NCI-H2196 (cell line): Measurements from ENCODE around the gene NRP2.

Source experiments
- DNase-seq: peaks from one replicate; lab custom pipeline; 2025; ENCODE audit not compliant: unreplicated experiment; lab: John Stamatoyannopoulos, UW

Gene NRP2, protein sequence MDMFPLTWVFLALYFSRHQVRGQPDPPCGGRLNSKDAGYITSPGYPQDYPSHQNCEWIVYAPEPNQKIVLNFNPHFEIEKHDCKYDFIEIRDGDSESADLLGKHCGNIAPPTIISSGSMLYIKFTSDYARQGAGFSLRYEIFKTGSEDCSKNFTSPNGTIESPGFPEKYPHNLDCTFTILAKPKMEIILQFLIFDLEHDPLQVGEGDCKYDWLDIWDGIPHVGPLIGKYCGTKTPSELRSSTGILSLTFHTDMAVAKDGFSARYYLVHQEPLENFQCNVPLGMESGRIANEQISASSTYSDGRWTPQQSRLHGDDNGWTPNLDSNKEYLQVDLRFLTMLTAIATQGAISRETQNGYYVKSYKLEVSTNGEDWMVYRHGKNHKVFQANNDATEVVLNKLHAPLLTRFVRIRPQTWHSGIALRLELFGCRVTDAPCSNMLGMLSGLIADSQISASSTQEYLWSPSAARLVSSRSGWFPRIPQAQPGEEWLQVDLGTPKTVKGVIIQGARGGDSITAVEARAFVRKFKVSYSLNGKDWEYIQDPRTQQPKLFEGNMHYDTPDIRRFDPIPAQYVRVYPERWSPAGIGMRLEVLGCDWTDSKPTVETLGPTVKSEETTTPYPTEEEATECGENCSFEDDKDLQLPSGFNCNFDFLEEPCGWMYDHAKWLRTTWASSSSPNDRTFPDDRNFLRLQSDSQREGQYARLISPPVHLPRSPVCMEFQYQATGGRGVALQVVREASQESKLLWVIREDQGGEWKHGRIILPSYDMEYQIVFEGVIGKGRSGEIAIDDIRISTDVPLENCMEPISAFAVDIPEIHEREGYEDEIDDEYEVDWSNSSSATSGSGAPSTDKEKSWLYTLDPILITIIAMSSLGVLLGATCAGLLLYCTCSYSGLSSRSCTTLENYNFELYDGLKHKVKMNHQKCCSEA

DNA sequence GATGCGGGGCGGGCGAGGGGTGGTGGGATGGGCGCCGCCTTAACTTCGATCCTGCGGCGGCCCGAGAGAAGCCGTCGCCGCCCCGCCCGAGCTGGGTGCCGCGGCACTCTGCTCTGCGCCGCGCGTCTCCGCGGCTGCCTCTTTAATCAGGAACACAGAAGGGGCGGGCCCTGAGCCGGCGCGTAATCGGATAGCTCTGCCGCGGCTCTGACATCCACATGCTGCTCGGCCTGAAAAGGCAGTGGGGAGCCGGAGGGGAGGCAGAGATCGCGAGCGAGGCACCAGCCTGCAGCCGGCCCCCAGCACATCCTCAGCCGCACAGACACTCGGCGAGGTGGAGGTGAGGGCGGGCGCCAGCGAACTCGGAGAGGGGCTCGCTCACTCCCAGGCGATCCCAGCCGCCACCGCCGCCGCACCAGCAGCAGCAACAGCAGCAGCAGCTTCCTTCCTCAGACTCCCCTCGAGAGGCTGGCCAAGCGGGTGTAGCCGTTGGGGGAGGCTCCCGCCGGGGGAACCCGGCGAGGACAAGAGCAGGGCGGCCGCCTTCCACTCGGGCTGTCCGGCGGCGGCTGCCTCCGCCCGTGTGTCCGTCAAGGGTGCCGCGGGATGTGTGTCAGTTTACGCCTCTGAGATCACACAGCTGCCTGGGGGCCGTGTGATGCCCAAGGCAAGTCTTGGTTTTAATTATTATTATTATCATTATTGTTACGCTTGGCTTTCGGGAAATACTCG lies at the start of gene NRP2:
TSS of gene NRP2 (plus strand) at position 263 of the 732 bp plus-strand sequence. CDS start 790 bp downstream, outside the sequence.
- peak; percentile 3 for DNase-seq

DNA sequence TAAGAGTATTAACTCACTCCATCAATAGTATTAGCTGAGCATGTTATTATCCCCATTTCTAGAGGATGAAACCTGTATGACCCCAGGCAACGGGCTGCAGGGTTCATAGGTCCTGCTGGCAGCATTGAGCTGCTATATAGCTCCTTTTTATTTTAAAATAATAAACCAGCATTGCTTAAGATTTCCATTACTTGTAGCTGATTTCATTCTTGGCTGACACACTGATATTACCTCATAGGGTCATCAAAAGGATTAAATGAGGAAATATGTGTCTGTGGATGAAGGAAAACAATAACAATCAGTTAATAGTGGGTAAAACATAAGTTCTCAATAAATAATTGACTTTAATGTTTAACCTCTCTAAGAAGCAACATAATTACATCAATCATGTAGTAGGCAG lies 48.3 kb upstream of the NRP2 start:
- DNase-seq: no peak

DNA sequence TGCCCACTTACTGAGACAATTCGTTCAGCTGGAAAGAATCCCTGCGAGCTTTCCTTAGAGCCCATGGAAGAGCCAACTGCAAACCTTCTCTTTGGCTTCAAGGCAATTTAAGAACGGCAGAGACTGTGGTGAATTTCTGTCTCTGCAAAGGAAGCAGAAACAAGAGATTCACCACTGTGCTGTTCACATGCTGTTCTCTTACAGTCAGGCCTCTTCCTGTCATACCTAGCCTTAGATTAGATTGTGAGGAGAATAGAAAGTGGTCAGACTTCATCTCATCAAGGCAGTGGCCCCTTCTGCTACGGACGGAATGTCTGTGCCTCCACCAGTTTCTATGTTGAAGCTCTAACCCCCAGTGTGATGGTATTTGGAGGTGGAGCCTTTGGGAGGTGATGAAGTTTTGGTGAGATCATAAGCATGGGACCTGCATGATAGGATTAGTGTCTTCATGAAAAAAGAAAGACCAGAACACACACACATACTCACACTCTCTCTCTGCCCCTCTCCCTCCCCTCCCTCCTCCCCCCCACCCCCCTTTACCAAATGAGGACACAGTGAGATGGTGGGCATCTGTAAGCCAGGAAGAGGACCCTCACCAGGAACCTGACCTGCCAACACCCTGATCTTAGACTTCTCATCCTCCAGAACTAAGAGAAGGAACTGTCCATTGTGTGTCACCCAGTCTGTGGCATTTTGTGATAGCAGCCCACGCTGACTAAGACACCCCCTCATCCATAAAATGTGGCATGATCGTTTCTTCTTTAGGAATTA lies 45.6 kb upstream of the NRP2 start:
- no peak for DNase-seq

DNA sequence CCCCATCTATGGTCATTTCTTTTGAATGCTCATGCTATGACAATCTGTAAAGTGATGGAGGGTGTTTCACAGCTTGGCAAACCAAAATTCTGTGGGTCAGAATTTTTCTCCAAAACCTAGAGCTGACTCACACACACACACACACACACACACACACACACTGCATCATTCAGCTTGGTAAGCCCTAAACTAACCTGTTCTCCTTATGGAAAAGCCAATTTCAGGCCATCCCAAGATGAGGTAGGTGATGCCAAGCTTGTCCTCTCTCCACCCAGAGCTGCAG lies 45.0 kb upstream of the NRP2 start:
- DNase-seq: no peak

DNA sequence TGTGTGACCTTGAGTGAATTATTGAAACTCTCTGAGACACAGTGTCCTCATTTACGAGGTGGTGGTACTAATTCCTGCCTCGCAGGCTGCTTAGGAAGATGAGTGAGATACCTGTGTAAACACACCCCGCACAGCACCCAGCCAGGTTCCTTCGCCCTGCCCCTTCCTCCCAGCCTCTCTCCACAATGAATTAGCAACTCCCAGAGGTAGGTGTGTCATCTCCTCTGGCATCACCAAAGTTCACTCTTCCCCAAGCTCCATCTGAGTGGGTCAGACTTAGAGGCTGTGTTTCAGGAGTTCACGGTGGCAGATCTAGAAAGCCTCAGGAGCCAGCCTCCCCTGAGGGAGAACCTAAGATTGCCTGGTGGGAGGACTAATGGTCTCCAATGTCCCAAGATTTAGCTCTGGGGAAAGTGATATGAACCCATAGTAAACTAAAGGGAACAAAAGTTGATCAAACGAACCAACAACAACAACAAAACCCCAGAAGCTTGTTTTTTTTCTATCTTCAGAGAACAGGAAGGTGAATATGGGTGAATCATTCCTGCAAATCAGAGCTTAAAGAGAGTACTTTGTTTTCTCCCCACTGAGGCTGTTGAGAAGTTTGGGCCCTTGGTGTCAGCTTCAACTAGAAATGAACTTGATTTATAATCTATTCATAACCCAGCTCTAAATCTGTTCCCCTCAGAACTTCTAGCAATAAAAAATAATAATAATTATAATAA lies 44.4 kb upstream of the NRP2 start:
- no peak for DNase-seq

DNA sequence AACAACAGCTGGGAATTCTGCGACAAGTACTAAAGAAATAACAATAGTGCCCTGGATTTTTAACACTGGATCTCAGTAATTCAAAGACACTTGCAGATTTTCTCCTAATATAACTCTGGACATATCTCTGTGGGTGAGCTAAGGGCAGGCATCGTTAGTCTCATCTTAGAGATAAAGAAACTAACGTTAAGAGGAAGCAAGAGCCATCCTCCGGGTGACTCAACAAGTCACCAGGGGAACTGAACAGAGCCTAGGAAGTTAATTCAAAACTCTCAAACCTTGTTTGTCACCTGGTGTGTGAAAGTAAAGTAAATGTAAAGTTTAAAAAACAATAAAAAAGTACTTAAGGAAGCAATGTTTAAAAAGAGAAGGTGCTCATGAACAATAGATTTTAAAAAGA lies 41.6 kb upstream of the NRP2 start:
- no peak for DNase-seq

DNA sequence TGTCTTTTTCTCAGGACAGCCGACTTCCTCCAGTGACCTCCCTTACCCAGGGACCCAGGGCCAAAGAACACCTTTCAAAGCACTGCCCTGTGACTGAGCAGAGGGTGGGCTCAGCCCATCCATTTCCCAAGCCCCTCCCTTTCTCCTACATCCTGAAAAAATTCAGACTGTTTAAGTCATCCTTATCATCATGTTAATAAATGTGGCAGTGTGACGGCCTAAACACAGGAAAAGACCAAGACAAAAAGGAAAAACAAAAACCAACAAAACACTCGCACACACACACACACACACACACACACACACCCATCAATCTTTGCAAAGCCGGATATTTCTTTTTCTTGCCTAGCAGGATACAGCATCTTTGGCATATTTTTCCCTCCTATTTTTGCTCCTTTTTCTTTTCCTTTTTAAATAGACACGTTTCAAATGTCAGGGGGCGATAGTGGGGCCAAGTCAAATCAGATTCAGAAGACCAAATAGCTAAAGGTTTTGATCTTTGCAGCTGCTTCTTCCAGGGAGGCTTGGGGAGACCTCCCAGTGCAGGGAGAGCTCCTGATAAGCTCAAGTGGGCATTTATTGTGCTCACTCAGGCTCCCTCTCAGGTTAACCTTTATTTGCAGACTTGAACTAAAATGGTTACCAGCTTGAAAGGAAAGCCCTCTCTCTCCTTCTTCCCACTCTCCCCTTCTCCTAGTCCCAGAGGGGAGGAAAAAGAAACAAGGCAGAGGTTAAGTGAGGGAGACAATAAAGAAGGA lies 39.5 kb upstream of the NRP2 start:
- no peak for DNase-seq

DNA sequence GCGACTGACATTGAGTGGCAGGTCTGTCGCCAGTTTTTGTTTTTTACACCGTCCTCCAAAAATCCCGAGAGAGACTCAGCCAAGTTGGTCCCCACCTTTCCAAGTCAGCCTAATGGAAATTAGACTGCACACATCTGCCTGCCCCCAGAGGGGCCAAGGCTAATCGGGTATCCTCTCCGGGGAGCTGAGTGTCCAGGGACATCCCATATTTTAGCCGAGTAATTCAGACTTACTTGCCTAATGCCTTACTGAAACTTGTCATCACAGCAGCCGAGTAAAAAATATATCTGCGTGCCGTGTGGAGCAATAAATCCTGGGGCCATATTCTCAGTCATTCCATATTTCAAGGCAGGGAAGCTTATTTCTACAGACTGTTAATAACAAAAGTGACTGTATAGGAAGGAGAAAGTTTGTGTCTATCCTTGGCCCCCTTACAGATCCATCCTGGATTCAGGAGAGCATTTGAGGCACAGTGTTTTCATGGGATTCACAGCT lies 38.9 kb upstream of the NRP2 start:
- no peak for DNase-seq

DNA sequence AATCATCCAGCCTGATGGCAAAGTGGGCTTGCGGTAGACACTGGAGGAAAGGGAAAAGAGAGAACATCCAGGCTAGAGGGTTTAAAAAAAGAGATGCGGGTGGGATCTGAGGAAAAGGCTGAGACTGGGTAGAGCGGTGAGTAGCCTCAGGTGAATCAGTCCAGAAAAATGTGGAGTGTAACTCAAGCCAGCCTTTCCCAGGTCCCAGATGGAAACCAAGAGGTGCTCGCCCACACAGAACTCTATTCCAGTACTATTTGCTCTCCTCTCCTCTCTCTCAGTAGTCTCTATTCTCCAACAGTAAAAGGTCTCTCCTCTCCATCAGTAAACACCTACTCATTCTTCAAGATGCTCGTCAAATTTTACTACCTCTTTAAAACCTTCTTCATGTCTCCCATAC lies 38.3 kb upstream of the NRP2 start:
- no peak for DNase-seq

DNA sequence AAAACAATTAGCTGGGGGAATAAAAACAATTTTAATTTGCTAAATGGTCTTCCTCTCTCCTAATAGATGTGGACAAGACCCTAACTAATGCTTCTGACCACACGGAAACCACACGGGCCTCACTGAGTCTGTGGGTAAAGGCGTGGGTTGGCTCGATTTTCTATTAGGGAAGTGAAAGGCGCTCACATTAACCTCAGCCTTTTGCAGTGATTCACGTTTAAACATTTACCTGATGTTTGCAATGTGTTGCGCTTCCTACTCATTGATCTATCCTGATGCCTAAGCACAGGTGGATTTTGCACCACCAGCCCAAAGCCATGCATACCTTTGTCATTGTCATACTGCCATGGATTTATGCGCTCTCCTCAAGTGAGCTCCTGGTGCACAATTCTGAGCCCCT lies 35.6 kb upstream of the NRP2 start:
- DNase-seq: no peak

DNA sequence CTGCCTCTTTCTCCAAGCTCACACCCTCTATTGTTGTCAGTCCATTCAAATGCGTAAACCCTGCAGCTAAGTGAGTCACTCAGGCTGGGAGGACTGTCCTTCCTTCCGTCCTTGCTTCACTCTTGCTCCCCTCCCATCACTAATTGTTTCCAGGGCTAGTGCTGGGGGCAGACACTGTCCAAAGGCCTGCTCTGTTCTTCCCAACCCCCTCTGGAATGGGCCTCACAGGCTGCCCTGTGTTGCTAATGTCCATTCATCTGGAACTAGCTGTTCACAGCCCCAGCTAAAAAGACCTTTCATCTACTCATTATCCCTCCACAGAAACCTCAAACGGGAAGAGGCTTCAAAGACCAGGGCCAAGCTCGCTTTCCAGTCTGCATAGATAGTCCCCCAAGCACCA lies 31.9 kb upstream of the NRP2 start:
- DNase-seq: no peak

DNA sequence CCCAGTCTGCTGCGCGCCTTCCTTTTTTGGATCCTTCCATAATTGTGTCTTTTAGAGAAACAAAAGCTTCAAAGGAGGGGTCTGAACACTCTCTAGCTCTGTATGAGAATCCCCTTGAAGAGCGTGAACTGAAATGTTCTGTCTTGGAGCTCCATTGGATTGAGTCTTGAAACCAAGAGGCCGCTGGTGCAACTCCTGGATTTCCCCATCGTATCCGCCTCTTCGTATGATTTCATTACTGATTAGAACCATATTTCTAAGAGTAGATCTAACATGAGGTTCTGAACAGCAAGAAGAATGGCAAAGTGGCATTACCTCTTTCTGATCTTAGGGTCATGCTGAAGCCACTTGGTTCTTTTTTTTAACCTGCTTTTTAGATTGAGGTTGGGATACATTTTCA lies 31.4 kb upstream of the NRP2 start:
- no peak for DNase-seq

DNA sequence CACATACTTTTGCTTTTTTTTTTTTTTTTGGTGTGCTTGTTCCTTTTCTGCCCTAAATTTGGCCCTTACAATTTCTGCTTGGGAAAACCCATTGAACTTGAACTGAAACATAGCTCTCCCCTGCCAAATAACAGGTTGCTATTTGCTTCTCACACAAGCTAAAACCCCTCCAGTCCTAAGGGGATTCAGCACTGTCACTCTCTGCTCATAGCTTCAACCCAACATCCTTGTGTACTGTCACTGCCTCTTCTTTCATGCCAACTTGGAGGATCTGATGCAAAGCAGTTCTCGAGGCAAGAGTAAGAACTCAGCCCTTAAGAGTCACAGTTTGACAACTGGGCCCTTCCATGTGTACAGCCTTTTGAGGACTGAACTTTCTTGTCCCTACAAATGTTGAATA lies 30.6 kb upstream of the NRP2 start:
- DNase-seq: no peak

DNA sequence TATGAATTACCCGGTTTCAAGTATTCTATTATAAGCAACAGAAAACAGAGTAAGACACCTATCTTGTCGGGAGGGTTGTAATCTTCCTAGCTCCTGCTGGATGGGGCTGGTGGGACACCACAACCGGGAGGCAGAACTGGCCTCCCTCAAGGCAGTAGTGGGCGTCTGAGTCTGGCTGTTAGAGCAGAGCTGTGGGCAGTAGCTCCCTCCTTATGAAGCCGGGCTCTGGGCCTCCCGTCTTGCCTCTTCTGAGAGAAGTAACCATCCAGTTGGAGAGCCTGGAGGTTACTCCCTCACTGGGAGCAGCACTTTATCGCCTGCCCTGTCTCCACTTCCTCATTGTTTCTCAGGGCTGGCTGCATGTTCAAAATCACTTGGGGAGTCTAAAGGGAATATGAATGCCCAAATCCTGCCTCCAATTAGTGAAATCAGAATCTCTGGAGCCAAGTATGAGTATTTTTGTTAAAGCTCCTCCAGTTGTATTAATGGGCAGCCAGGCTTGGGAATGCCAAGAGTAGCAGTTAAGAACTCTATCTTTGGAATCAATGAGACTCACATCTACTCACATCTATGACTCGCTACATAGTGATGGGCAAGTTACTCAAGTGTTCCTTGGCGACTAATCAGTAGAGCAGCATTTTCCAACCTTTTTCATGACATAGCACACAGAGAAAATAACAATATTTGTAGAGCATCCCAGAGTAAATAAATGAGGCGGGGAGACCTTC lies 27.3 kb upstream of the NRP2 start:
- DNase-seq: no peak

DNA sequence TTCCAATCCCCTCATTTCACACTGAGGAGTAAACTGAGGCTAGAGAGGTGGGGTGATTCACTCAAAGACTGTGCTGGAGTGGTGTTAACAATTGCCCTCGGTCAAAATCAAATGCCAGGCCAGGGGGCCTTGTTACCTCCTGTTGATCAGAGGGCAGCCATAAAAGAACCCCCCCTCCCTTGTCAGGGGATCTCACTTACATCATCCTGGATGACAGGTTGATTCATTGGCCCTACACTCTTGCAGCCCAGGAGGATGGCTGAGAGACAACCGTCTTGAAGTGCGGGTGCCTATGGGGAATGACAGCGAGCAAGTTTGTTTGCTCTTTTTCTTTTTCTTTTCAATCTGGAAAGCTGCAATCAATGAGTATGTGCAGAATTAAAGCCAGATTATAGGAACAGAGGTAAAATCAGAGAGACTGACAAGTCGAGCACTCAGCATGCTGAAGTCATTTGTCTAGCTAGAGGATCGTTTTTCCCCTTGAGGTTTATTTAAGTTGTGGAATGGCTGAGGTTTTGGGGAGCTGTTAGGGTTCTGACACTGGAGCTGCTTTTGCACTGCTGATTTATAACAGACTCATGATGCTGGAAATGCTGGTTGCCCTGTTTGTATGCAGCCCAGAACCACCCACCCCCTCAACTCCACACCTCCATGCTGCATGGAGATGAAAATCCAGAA lies 26.4 kb upstream of the NRP2 start:
- DNase-seq: no peak

DNA sequence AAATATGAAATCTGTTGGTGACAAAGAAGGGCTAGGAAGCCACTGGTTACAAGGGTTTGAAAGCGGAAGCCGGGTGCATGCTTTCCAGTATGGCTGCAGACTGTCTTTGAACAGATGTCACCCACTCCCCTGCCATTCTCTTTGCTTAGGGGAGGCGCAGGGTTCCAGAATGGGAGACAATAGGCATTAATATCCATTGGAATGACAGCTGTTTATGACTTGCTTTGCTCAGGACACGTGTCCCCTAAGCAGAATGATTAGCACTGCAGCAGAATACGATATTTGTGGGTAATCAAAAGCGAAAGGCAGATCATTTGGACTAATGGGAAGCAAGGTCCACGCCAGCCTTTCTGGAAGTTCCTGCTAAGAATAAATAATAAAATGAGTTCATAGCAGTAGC lies 25.8 kb upstream of the NRP2 start:
- DNase-seq: no peak

DNA sequence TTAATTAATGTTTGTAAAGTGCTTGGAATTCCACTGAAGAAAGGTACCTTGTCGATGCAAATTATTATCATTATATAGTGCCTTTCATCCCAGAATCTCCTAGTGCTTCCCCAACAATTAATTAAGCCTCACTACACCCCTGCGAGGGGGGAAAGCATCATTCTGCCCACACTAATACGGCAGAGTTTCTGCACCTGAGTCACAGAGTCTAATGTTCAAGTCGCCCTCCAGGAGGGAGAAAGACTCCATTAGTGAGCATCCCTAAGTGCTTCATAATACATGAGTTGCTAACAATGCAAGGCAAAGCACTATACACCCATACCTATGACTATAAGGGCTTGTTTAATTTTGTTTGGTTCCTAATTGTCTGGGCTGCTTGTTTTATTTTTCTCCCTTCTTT lies 25.4 kb upstream of the NRP2 start:
- DNase-seq: no peak

DNA sequence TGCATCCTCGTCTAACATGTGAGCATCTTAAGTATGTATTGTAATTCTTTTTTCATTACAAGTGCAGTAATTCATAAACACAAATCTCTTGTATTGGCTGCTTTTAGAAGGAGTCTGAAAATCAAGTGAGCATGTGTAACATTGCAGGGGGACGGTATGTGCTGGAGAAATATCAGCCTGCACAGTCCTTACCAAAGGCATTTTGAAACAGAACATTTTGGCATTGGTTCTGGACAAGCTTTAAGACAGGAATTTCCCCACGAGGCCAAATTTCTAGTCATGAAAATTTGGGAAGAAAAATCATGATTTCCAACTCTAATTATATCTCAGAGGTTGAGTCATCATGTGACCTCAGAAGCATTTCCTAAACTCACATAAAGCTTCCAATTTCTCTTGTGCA lies 24.7 kb upstream of the NRP2 start:
- no peak for DNase-seq
